Spleen (tissue), 11 donors: Measurements from ENCODE around the gene NCOA3. TPM values are rescaled to one million over a fixed set of nuclear protein-coding genes. Genes with fewer than 3 reads are reported as not detected.

Experiments used
- DNase-seq: peaks from one replicate; pipeline ENCODE4 v3.0.0-alpha.2; 2020
- H3K27ac ChIP-seq, 8 donors: fragments of 200-600 bp; sonication (generic) in 7 of 8; 1 replicate in 4 of 8; 2 replicates in 4 of 8; pipeline versions ENCODE4 v1.5.0 to v1.8.0; 2016 to 2021; ENCODE audit warnings: inconsistent platforms in 4 of 8, mild to moderate bottlenecking in 4 of 8, moderate library complexity in 1 of 8
- H3K27me3 ChIP-seq, 7 donors: fragments of 200-600 bp; sonication (generic) in 6 of 7; replicated peaks in 1 of 7; 1 replicate in 4 of 7; 2 replicates in 3 of 7; pipeline versions ENCODE4 v1.5.0 to v1.8.0; 2016 to 2021; ENCODE audit warnings: inconsistent platforms in 3 of 7, mild to moderate bottlenecking in 1 of 7
- H3K36me3 ChIP-seq, 6 donors: fragments of 200-600 bp; sonication (generic) in 5 of 6; 1 replicate in 4 of 6; 2 replicates in 2 of 6; pipeline versions ENCODE4 v1.5.0 to v1.8.0; 2016 to 2021; ENCODE audit warnings: inconsistent platforms in 2 of 6
- H3K4me1 ChIP-seq, 6 donors: fragments of 200-600 bp; sonication (generic) in 5 of 6; 1 replicate in 3 of 6; 2 replicates in 3 of 6; pipeline versions ENCODE4 v1.5.0 to v1.8.0; 2016 to 2021; ENCODE audit warnings: inconsistent platforms in 3 of 6
- H3K4me3 ChIP-seq, 8 donors: fragments of 200-600 bp; sonication (generic) in 7 of 8; 1 replicate in 4 of 8; 2 replicates in 4 of 8; pipeline versions ENCODE4 v1.5.0 to v1.8.0; 2016 to 2021; ENCODE audit warnings: inconsistent platforms in 4 of 8, mild to moderate bottlenecking in 4 of 8, moderate library complexity in 2 of 8
- H3K9me3 ChIP-seq, 8 donors: fragments of 200-600 bp; sonication (generic) in 7 of 8; 1 replicate in 4 of 8; 2 replicates in 4 of 8; pipeline versions ENCODE4 v1.5.0 to v1.8.0; 2016 to 2021; ENCODE audit warnings: inconsistent platforms in 4 of 8
- POLR2A ChIP-seq, 3 donors: fragments of 450-650 bp; IDR thresholded peaks; one replicate each; pipeline ENCODE4 v1.5.1; 2017; ENCODE audit warnings: antibody characterized with exemption in 3 of 3, mild to moderate bottlenecking in 1 of 3
- POLR2AphosphoS5 ChIP-seq, 3 donors: sonication (generic); formaldehyde crosslinking; IDR thresholded peaks; one replicate each; pipeline ENCODE4 v1.5.1; 2017; ENCODE audit warnings: antibody characterized with exemption in 3 of 3
- WGBS, 5 donors: extraction: QIAGEN DNeasy Blood & Tissue Kit in 3 of 5; methylation state at CpG; one replicate each; pipeline versions ENCODE4 v1.1.5 to v1.1.7; 2013 to 2018; 5-methylcytosine and 5-hydroxymethylcytosine counted together
- intact Hi-C: fragments of 100-400 bp; cut with DNase I; formaldehyde crosslinking; loops from one replicate; pipeline ENCODE4 v1.15.0; 2023; ENCODE audit warnings: low total_unique reads
- polyA plus RNA-seq, 3 donors: library from polyadenylated mRNA; stranded (reverse); fragments of 200-250 nt; gene quantifications; one replicate each; pipeline ENCODE4 v1.2.1, GENCODE V29; 2013
- small RNA-seq, 4 donors: library from RNA; depleted of rRNA; stranded (forward); fragments of <200 nt; gene quantifications; one replicate each; pipeline ENCODE3, GENCODE V24; 2016
- total RNA-seq, 7 donors: library from RNA; depleted of rRNA in 3 of 7; stranded (reverse); fragments of >200 nt in 3 of 7; fragmentation: NEBNext Ultra II Directional in 4 of 7; extraction: Animal tissue kit (Norgen Biotek cat#: 25700) in 4 of 7; gene quantifications; one replicate each; pipeline versions ENCODE4 v1.1.0 to v1.2.1, GENCODE V29; 2016 to 2021
- TF ChIP-seq, protein P1 (sequence below), 11 experiments: fragments of 200-600 bp in 7 of 11; fragments of 450-650 bp in 4 of 11; sonication (generic) in 4 of 11; IDR thresholded peaks in 8 of 11; conservative IDR thresholded peaks in 3 of 11; 1 replicate in 7 of 11; 2 replicates in 4 of 11; pipeline versions ENCODE4 v1.4.0 to v1.8.0; 2016 to 2021; ENCODE audit warnings: antibody characterized with exemption in 11 of 11, inconsistent platforms in 4 of 11, mild to moderate bottlenecking in 1 of 11
- donor health status: healthy with polysubstance abuse.
- donor health status: DM: no; HTN: no; CAD: no; lungs with moderate emphysema.
- donor health status: DM: no; HTN: no; CAD: no.
- donor health status: Bipolar disorder and iron deficiency.
- donor health status: healthy.
- donor health status: DM: no; HTN: no; CAD: no.
- donor health status: DM: yes; HTN: yes; CAD: no.

The NCOA3 gene
- total and polyA plus RNA-seq, 10 donors: 12.5 to 93.7 (median 82.2) TPM

DNA sequence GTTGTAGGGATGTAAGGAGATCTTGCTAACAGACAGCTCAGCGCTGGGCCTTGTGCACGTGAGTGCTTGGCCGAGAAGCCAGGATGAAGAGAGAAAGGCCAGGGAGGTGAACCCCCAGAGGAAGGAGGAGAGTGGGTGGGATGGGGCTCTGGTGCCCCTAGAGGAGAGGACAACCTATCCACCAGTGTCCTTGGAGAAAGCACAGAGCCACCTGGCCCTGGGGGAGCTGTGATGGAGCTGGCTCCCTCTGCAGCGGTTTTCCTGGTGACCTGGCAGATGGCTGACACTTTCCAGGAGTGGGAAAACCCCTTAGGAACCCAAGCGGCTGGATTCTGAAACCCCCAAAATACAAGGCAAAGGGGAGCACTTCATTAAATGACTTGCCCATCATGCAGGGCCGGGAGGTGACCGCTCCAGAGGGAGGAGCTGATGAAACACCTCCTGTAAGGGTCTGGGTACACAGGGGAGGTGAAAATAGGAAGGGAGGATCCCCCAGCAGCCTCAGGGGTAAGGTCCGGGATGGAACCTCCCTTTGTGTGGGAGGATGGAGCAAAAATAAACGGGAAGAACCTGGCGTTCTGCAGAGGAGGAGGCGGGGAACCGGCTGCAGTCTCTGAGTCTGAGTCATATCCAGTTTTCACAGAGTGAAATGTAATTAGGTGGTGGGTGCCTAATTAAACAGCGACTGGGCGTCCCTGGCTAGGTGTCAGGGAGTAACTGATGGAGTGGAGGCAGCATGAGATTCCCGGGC lies 203.2 kb downstream of the NCOA3 start:
- Histone ChIP-seq H3K36me3 (no peaks in the 10 kb centered on the region), H3K9me3 (no peaks in the 10 kb centered on the region)

DNA sequence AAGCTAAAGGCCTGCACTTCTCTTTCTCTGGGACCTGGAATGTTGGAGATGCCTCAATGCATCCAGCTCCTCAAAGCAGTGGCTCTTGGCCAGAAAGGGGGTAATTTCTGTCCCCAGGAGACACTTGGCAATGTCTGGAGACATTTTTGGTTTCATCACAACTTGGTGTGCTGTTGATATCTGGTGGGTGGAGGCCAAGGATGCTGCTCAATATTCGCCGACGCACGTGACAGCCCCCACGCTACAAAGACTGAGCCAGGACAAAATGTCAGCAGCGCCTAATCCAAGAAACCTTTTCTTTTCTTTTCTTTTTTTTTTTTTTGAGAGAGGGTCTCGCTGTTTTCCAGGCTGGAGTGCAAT lies 203.8 kb downstream of the NCOA3 start:
- no peaks in the 10 kb centered on the region for H3K9me3 ChIP-seq
- H3K4me3 ChIP-seq: no peak overlapping the region
- WGBS, 5 donors: 86 to 94% (median 93%) methylated on average over 7 of the region's 7 CpGs
- H3K27me3 ChIP-seq: no peaks in the 10 kb centered on the region
- DNase-seq: no peak
- peaks cover 0 to 13% (median 2%) of the 10 kb centered on the region in 6 donors for H3K4me1 ChIP-seq
- no peak overlapping the region for H3K27ac ChIP-seq
- no peaks in the 10 kb centered on the region for H3K36me3 ChIP-seq
- TF ChIP-seq, protein P1, sequence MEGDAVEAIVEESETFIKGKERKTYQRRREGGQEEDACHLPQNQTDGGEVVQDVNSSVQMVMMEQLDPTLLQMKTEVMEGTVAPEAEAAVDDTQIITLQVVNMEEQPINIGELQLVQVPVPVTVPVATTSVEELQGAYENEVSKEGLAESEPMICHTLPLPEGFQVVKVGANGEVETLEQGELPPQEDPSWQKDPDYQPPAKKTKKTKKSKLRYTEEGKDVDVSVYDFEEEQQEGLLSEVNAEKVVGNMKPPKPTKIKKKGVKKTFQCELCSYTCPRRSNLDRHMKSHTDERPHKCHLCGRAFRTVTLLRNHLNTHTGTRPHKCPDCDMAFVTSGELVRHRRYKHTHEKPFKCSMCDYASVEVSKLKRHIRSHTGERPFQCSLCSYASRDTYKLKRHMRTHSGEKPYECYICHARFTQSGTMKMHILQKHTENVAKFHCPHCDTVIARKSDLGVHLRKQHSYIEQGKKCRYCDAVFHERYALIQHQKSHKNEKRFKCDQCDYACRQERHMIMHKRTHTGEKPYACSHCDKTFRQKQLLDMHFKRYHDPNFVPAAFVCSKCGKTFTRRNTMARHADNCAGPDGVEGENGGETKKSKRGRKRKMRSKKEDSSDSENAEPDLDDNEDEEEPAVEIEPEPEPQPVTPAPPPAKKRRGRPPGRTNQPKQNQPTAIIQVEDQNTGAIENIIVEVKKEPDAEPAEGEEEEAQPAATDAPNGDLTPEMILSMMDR (IDR thresholded peaks at IDR 0.05 in 8 of 11, conservative IDR thresholded peaks at IDR 0.05 in 3 of 11): no peak
- TF ChIP-seq POLR2AphosphoS5 (IDR thresholded peaks at IDR 0.05) (no peak), POLR2A (IDR thresholded peaks at IDR 0.05) (no peak)
- intact Hi-C loops: no loop called here

More for the DNA sequence above, 203.2 kb downstream of the NCOA3 start:
- intact Hi-C loops: no loop called here
- Histone ChIP-seq H3K27me3 (no peaks in the 10 kb centered on the region), H3K4me3 (no peak overlapping the region), H3K4me1 (peaks cover 0 to 13% (median 2%) of the 10 kb centered on the region in 6 donors), H3K27ac (no peak overlapping the region)
- no peak for DNase-seq
- 56 to 76% (median 74%) methylated on average over 15 of the region's 15 CpGs for WGBS, 5 donors
- TF ChIP-seq POLR2AphosphoS5 (IDR thresholded peaks at IDR 0.05): no peak
- TF ChIP-seq, protein P1 (IDR thresholded peaks at IDR 0.05 in 8 of 11, conservative IDR thresholded peaks at IDR 0.05 in 3 of 11): no peak
- no peak for TF ChIP-seq POLR2A (IDR thresholded peaks at IDR 0.05)

DNA sequence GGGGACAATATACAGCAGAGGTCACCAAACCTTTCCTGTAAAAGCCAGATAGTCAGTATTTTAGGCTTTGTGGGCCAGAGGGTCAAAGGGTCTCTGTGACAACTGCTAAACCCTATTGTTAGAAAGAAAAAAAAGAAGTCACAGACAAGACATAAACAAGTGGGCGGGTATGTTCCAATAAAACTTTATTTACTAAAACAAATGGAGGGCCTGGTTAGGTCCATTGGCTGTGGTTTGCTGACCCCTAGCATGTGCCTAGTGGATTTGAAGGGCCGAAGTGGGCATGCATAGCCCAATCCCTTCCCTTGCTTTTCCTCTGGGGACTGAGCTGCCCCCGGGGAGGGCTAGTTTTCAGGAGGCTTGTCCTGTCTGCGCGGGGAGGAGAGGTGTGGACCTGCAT lies 204.7 kb downstream of the NCOA3 start:
- H3K27ac ChIP-seq: no peak overlapping the region
- DNase-seq: no peak
- H3K9me3 ChIP-seq: no peaks in the 10 kb centered on the region
- 79 to 91% (median 89%) methylated on average over 5 of the region's 5 CpGs for WGBS, 5 donors
- H3K4me3 ChIP-seq: no peak overlapping the region
- peaks cover 0 to 18% (median 5%) of the 10 kb centered on the region in 6 donors for H3K4me1 ChIP-seq
- peaks cover 0 to 6% (median 0%) of the 10 kb centered on the region in 7 donors for H3K27me3 ChIP-seq
- intact Hi-C loops: no loop called here
- TF ChIP-seq POLR2AphosphoS5 (IDR thresholded peaks at IDR 0.05): no peak
- TF ChIP-seq, protein P1 (IDR thresholded peaks at IDR 0.05 in 8 of 11, conservative IDR thresholded peaks at IDR 0.05 in 3 of 11): no peak
- no peak for TF ChIP-seq POLR2A (IDR thresholded peaks at IDR 0.05)
- no peaks in the 10 kb centered on the region for H3K36me3 ChIP-seq

Small RNA genes within 50 kb of the gene (small RNA-seq; reads per million reads assigned to genes)
- gene RNU6-497P: 0 reads per million in 4 donors
- gene RNU6-563P: 0 reads per million in 4 donors

Other genes with a start within 250 kb of the NCOA3 start
- gene ZMYND8, start 145.2 kb upstream of the NCOA3 start, total RNA-seq: 10 to 100 TPM; 30.3 to 64.0 (median 56.0) TPM
- 10 to 100 TPM; 12.5 to 16.8 (median 15.6) TPM for gene ZMYND8, start 145.2 kb upstream of the NCOA3 start, polyA plus RNA-seq